ENCODE results near the gene NAALADL2.
"Not testable (repeated sequence)": the region's sequence is repeated elsewhere in the genome, so short reads cannot be mapped to it uniquely, and the experiment has no call there.

DNA sequence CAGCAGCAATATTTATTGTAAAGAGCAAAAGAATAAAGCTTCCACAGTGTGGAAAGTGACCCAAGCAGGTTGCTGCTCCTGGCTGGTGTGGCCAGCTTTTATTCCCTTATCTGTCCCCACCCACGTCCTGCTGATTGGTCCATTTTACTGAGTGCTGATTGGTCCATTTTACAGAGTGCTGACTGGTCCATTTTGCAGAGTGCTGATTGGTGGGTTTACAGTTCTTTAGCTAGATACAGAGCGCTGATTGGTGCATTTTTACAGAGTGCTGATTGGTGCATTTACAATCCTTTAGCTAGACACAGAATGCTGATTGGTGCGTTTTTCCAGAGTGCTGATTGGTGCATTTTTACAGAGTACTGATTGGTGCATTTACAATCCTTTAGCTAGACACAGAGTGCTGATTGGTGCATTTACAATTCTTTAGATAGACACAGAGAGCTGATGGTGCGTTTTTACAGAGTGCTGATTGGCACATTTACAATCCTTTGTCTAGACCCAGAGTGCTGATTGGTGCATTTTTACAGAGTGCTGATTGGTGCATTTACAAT is 601.8 kb downstream of the NAALADL2 start:
- TF ChIP-seq, protein P1, sequence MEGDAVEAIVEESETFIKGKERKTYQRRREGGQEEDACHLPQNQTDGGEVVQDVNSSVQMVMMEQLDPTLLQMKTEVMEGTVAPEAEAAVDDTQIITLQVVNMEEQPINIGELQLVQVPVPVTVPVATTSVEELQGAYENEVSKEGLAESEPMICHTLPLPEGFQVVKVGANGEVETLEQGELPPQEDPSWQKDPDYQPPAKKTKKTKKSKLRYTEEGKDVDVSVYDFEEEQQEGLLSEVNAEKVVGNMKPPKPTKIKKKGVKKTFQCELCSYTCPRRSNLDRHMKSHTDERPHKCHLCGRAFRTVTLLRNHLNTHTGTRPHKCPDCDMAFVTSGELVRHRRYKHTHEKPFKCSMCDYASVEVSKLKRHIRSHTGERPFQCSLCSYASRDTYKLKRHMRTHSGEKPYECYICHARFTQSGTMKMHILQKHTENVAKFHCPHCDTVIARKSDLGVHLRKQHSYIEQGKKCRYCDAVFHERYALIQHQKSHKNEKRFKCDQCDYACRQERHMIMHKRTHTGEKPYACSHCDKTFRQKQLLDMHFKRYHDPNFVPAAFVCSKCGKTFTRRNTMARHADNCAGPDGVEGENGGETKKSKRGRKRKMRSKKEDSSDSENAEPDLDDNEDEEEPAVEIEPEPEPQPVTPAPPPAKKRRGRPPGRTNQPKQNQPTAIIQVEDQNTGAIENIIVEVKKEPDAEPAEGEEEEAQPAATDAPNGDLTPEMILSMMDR (IDR thresholded peaks at IDR 0.05; ENCODE audit: poor library complexity, severe bottlenecking) = not testable (repeated sequence)
- not testable (repeated sequence) for TF ChIP-seq POLR2AphosphoS5 (IDR thresholded peaks at IDR 0.05)
